GM21360 (cell line): Measurements from ENCODE around the gene OR2G6.
"Not testable (repeated sequence)": the region's sequence is repeated elsewhere in the genome, so short reads cannot be mapped to it uniquely, and the experiment has no call there.

Experiments
- ATAC-seq: cut with Tn5 transposase; IDR thresholded peaks from one replicate; pipeline ENCODE4 v1.9.1; 2021; ENCODE audit warnings: mild to moderate bottlenecking, moderate library complexity; ENCODE audit not compliant: unreplicated experiment

Gene OR2G6

DNA sequence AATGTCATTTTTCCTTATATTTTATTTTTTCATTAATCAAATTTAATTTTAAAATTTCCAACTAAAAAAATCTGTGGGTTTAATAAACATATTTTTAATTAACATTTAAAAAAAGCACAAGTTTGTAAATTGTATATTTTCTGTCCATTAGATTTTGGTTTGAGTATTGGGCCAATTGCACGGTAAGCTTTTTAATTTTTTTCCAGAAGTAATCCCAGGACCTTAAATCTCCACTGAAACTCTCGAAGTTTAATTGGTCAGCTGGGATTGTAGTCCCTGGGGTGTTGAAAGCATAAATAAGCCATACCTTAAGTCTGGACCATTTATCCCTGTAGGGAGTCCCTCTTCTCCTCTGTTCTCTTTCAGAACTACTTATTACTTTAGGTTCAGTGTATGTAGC is at the start of gene OR2G6:
Gene OR2G6 (plus strand): TSS at position 301 of the 400 bp plus-strand sequence. CDS start 13,574 bp downstream, outside the sequence.
- not testable (repeated sequence) for ATAC-seq

DNA sequence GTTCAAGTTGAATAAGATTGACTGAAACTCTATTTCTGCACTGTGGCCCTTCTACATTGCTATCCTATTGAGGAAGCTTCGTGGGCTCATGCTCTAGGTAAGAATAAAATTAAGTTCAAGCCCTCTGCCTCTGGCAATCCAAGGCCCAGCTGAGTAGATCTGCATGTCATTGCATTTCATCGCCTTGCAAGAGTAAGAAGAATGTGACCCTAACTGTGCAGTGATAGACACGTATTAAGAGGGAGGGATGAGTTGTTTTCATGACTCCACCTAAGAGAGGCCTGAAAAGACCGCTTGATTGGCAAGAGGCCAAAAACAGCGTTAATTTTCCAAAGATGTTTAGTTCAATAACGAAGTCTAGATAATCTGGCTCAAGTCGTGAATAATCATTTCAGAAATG is 48.8 kb upstream of the OR2G6 start:
- ATAC-seq = not testable (repeated sequence)

DNA sequence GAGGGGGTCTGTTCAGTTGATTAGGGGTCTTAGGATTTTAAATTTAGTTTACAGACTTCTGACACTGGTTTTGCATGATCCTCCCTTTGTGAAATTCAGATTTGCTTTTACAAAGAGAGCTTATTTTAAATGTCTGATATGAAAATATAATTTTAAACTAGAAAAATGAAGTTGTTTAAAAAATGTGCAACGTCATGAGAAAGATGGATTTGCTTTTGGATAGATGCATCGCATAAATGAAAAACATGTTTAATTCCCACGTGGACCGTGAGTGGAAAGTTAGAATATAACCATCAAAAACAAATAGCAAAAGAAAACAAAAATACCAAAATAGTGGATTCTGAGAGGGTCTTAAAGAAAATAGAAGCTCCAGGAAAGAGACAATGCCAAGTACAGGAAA is 36.7 kb upstream of the OR2G6 start:
- no peak for ATAC-seq

DNA sequence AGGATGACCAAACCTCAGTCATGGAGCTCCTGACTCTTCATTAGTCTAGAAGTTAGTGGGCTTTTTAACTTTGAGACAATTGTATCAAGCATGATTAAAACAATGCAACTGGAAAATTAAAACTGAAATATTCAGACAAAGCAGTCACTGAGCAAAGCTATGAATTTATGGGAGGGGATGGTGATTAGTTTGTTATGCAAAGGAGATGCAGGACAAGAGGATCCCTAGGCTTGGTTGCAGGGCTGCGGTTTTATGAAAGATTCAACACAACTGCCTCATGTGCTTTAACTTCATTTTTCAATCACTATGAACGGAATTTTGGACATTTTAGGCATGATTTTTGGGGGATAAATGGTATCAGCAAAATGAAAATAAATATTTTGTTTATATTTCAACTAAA is 35.8 kb upstream of the OR2G6 start:
- not testable (repeated sequence) for ATAC-seq

DNA sequence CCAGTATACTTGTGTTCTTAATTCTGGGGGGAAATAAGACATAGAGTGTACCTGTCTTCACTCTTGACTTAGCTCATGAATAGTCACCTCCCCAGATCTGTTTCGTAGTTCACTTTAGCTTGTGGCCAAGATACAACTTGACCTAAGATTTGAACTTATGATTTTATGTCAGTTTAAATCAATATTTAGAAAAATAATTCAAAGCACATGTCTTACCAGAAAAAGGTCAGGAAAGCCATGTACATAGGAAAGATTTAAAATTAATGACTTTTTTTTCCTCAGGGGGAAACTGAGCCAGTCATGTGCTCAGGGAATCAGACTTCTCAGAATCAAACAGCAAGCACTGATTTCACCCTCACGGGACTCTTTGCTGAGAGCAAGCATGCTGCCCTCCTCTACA is 34.8 kb upstream of the OR2G6 start, which contains the start of gene OR2T3:
Gene OR2T3 (plus strand): TSS at position 301 of the 400 bp plus-strand sequence. CDS start 0 bp downstream, at position 301.
- not testable (repeated sequence) for ATAC-seq

DNA sequence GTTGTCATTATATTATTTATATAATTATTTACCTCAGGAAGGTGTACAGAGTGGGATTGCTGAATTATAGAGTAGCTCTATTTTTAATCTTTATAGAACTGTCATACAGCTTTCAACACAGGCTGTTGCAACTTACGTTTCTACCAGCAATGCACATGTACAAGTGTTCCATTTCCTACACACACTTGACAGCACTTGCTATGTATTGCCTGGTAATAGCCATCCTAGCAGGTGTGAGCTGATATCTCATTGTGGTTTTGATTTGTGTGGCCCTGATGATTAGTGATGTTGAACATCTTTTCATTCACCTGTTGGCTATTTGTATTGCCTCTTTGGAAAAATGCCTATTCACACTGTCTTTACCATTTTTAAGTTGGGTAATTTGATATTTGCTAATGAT is 32.2 kb upstream of the OR2G6 start:
- not testable (repeated sequence) for ATAC-seq

DNA sequence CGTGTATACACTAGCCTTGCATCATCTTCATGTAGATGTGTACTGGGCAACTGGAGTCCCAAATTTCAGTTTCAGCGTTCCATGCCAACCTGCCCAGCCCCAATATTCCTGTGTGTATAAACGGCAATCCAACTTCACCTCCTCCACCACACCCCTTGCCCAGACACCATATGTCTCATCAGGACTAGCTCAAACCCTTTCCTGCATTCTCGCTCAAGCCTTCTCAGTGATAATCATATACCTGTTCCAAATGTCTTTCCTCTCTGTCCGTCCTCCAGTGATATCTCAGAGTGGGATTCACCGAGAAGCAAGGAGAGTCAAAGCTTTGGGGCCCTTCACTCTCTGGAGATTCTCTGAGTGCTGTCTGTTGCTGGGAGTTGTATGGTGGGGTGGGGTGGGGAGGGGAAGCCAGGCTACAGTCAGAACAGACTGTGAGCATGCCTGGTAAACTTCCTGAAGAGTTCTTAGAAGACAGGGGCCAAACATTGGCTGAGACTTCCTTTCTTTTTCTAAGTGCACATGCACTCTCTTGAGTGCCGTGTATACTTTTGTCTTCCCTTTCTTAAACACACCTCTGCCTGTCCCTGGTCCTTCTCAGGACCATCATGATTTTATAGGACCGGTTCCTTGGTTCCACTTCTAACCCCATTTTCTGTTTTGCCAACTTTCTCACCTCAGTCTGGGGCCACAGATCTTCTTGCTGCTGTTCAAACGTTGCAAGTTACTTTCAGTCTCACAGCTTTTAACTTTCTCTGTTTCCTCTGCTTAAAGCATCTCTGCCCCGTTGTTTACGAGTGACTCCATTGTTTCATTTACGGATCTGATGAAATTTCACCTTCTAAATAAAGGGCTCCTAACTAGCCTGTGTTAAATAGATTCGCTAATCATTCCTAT is 25.9 kb upstream of the OR2G6 start:
- peak; percentile 83 for ATAC-seq

DNA sequence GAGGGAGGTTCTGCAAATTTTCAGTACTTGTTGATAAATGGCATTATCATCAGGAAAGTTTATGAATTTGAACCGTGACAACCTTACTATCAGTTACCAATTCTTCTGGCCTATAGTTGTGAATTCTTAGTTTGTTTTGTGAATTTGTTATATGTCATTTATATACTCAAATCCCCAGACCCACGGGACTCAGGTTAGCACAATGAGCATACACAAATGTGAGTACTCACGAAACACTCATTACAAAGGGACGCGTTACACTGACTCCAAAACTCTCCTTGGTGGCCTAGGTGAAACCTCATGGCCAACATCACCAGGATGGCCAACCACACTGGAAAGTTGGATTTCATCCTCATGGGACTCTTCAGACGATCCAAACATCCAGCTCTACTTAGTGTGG is 19.6 kb upstream of the OR2G6 start, which contains the start of gene OR2T5:
Gene OR2T5 (plus strand): TSS at position 301 of the 400 bp plus-strand sequence. CDS start 0 bp downstream, at position 301.
- ATAC-seq = not testable (repeated sequence)

DNA sequence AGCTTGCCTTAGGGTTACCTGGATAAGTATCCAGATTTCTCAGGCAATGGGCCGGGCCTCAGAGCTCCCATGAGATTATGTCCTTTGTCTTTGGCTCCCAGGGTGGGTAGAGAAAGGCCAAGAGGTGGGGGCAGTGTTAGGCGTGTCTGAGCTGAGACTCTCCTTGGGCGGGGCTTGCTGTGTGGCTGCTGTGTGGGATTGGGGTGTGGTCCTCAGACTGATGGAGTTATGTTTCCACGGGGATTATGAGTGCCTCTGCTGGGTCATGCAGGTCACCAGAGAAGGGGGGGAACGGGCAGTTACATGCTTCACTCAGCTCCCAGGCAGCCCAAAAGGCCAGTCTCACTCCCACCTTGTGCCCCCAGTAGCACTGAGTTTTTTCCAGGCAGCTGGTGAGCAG is 11.2 kb upstream of the OR2G6 start:
- not testable (repeated sequence) for ATAC-seq

DNA sequence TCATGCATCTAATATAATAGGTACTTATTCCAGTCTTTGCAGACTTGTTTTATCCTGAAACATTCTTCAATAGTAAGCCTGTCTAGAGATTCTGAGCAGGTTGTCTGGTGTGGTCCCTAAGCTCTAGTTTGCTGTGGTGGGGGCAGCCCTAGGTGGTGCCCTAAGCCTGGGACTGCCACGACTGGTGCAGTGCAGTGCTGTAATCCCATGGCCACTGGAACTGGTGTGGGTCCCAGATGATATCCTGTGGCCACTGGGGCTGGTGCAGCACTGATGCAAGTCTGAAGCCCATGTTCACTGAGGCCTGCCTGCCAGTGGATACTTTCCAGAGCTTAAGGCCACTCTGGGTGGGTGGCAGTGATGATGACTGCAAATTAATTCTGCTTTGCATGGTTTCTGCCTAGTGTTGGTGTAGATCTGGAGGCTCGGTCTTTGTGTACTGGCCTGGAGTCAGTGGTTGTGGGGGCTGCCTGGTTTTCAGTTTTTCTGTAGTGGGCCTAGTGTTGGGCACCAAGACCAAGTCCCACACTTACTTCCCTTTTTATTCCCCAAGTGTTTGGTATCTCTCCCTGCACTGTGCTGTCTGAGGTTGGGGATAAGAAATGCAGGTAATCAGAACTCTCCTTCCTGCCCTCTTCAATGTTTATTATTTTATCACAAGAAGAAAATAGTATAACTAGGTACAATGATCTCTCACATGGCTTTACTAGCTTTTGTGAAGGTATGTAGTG is 7.4 kb upstream of the OR2G6 start:
- ATAC-seq = not testable (repeated sequence)

DNA sequence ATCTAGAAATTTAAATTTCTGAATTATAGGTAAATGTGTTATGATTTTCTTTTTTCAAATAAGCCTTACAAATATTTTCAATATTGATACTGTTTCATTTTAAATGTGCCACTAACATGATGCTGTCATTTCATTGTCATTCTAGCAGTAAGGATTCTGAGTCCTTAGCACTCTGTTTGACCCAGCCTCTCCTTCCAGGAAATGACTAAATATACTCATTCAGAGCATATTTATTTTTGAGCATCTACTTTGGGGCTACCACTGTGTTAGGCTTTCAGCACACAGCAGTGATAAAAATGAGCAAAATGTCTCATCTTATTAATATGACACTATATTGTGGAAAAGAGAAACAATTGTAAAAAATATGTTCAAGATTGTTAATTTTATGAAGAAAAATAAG is 2.3 kb downstream of the OR2G6 start:
- not testable (repeated sequence) for ATAC-seq

DNA sequence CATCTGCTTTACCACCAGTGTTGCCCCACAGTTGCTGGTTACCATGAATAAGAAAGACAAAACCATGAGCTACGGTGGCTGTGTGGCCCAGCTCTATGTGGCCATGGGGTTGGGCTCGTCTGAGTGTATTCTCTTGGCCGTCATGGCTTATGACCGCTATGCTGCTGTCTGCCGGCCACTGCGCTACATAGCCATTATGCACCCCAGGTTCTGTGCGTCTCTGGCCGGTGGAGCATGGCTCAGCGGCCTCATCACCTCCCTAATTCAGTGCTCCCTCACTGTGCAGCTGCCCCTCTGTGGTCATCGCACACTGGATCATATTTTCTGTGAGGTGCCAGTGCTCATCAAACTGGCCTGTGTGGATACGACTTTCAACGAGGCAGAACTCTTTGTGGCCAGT is 14.0 kb downstream of the OR2G6 start:
- ATAC-seq = no peak

DNA sequence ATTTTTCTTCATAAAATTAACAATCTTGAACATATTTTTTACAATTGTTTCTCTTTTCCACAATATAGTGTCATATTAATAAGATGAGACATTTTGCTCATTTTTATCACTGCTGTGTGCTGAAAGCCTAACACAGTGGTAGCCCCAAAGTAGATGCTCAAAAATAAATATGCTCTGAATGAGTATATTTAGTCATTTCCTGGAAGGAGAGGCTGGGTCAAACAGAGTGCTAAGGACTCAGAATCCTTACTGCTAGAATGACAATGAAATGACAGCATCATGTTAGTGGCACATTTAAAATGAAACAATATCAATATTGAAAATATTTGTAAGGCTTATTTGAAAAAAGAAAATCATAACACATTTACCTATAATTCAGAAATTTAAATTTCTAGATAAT is 29.6 kb downstream of the OR2G6 start:
- not testable (repeated sequence) for ATAC-seq

DNA sequence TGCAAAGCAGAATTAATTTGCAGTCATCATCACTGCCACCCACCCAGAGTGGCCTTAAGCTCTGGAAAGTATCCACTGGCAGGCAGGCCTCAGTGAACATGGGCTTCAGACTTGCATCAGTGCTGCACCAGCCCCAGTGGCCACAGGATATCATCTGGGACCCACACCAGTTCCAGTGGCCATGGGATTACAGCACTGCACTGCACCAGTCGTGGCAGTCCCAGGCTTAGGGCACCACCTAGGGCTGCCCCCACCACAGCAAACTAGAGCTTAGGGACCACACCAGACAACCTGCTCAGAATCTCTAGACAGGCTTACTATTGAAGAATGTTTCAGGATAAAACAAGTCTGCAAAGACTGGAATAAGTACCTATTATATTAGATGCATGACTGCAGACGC is 39.5 kb downstream of the OR2G6 start:
- not testable (repeated sequence) for ATAC-seq

DNA sequence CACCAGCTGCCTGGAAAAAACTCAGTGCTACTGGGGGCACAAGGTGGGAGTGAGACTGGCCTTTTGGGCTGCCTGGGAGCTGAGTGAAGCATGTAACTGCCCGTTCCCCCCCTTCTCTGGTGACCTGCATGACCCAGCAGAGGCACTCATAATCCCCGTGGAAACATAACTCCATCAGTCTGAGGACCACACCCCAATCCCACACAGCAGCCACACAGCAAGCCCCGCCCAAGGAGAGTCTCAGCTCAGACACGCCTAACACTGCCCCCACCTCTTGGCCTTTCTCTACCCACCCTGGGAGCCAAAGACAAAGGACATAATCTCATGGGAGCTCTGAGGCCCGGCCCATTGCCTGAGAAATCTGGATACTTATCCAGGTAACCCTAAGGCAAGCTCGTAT is 43.2 kb downstream of the OR2G6 start:
- not testable (repeated sequence) for ATAC-seq

DNA sequence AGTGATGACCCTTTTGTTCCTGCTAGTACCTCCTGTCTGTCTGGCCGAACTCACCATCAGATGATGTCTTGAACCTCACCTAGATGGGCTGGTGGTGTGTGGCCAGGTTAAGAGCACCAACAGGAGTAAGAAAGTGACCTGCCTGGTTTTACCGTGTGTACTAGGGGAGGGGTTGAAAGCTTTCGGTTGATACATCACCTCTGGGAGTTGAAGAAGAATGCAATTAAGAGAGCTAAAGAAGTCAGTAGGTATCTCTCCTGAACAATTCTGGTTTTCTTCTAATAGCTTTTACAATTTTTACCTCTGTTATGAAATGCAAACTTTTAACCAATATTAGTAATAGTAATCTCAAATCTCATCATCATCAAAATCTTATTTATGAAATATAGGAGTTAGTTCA is 54.8 kb downstream of the OR2G6 start, which contains the start of gene OR2T29:
Gene OR2T29 (minus strand): TSS at position 101 of the 400 bp plus-strand sequence. CDS start 3,281 bp downstream, outside the sequence.
- not testable (repeated sequence) for ATAC-seq

DNA sequence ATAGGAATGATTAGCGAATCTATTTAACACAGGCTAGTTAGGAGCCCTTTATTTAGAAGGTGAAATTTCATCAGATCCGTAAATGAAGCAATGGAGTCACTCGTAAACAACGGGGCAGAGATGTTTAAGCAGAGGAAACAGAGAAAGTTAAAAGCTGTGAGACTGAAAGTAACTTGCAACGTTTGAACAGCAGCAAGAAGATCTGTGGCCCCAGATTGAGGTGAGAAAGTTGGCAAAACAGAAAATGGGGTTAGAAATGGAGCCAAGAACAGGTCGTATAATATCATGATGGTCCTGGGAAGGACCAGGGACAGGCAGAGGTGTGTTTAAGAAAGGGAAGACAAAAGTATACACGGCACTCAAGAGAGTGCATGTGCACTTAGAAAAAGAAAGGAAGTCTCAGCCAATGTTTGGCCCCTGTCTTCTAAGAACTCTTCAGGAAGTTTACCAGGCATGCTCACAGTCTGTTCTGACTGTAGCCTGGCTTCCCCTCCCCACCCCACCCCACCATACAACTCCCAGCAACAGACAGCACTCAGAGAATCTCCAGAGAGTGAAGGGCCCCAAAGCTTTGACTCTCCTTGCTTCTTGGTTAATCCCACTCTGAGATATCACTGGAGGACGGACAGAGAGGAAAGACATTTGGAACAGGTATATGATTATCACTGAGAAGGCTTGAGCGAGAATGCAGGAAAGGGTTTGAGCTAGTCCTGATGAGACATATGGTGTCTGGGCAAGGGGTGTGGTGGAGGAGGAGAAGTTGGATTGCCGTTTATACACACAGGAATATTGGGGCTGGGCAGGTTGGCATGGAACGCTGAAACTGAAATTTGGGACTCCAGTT is 57.9 kb downstream of the OR2G6 start:
- peak; percentile 66 for ATAC-seq

DNA sequence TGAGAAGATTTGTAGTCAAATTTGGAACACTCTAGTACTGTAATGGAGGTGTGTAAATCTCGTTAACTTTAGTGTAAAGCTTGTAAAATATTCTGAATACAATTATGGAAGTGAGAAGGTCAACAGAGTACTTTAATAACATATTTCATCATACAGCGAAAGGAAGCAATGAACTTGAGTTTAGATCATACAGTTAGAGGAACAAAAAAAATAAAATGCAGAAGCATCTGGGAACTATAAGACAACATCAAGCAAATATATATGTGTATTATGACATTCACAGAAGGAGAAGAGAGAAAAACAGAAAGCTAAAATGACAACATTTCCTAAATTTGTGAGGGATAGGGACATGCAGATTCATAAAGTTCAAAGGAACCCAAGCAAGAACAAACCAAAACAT is 61.2 kb downstream of the OR2G6 start:
- ATAC-seq = not testable (repeated sequence)

DNA sequence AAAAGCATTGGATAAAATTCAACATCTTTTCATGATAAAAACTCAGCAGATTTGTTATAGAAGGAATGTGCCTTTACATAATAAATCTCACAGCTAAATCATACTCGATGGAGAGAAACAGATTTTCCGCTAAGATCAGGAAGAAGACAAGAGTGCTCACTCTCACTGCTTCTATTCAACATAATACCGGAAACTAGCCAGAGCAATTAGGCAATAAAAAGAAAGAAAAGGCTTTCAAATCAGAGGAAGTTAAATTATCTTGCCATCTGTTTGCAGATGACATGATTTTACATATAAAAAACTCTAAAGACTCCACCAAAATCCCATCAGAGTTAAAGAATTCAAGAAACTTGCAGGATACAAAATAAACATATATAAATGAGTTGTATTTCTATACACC is 62.9 kb downstream of the OR2G6 start:
- not testable (repeated sequence) for ATAC-seq

DNA sequence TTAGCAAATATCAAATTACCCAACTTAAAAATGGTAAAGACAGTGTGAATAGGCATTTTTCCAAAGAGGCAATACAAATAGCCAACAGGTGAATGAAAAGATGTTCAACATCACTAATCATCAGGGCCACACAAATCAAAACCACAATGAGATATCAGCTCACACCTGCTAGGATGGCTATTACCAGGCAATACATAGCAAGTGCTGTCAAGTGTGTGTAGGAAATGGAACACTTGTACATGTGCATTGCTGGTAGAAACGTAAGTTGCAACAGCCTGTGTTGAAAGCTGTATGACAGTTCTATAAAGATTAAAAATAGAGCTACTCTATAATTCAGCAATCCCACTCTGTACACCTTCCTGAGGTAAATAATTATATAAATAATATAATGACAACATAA is 64.2 kb downstream of the OR2G6 start:
- ATAC-seq = peak; percentile 77
